GM23248 (cell line): Measurements from ENCODE around the gene POLN. TPM values are rescaled to one million over a fixed set of nuclear protein-coding genes. Genes with fewer than 3 reads are reported as not detected.

ENCODE experiments used
- DNase-seq: peaks from one replicate; pipeline ENCODE4 v3.0.0-alpha.2; 2015
- H2AFZ ChIP-seq: fragments of 200-600 bp; sonication (generic); 2 replicates; pipeline ENCODE4 v1.6.1; 2016; ENCODE audit warnings: antibody characterized with exemption
- H3F3A ChIP-seq: fragments of 200-600 bp; sonication (generic); 2 replicates; pipeline ENCODE4 v1.6.1; 2016; ENCODE audit warnings: mild to moderate bottlenecking, antibody characterized with exemption, mixed run types; ENCODE audit not compliant: insufficient read depth
- H3K27ac ChIP-seq: fragments of 200-600 bp; sonication (generic); 2 replicates; pipeline ENCODE4 v1.5.1; 2016; ENCODE audit warnings: mild to moderate bottlenecking
- H3K27me3 ChIP-seq: fragments of 200-600 bp; sonication (generic); replicated peaks from 2 replicates; pipeline ENCODE4 v1.6.1; 2016; ENCODE audit warnings: mild to moderate bottlenecking; ENCODE audit not compliant: insufficient read depth
- H3K36me3 ChIP-seq: fragments of 200-600 bp; sonication (generic); 2 replicates; pipeline ENCODE4 v1.6.1; 2016; ENCODE audit warnings: low read depth, mild to moderate bottlenecking
- H3K4me1 ChIP-seq: fragments of 200-600 bp; sonication (generic); 2 replicates; pipeline ENCODE4 v1.6.1; 2016; ENCODE audit warnings: mild to moderate bottlenecking; ENCODE audit not compliant: insufficient read depth
- H3K4me2 ChIP-seq: fragments of 200-600 bp; sonication (generic); one replicate; pipeline ENCODE4 v1.6.1; 2016; ENCODE audit warnings: mild to moderate bottlenecking; ENCODE audit not compliant: unreplicated experiment
- H3K4me3 ChIP-seq: fragments of 200-600 bp; sonication (generic); 2 replicates; pipeline ENCODE4 v1.5.1; 2016; ENCODE audit warnings: mild to moderate bottlenecking
- H3K79me2 ChIP-seq: fragments of 200-600 bp; sonication (generic); 2 replicates; pipeline ENCODE4 v1.6.1; 2016; ENCODE audit warnings: mild to moderate bottlenecking; ENCODE audit not compliant: insufficient read depth
- H3K9ac ChIP-seq: fragments of 200-600 bp; sonication (generic); 2 replicates; pipeline ENCODE4 v1.6.1; 2016; ENCODE audit warnings: mild to moderate bottlenecking
- H3K9me2 ChIP-seq: fragments of 200-600 bp; sonication (generic); 2 replicates; pipeline ENCODE4 v1.6.1; 2016; ENCODE audit warnings: mixed run types, mild to moderate bottlenecking, moderate library complexity; ENCODE audit not compliant: insufficient read depth
- H3K9me3 ChIP-seq: fragments of 200-600 bp; sonication (generic); one replicate; pipeline ENCODE4 v1.6.1; 2017; ENCODE audit warnings: low read depth
- H4K20me1 ChIP-seq: fragments of 200-600 bp; sonication (generic); 2 replicates; pipeline ENCODE4 v1.6.0; 2016; ENCODE audit not compliant: insufficient read depth
- EZH2 ChIP-seq: fragments of 200-600 bp; sonication (generic); IDR thresholded peaks from 2 replicates; pipeline ENCODE4 v1.6.1; 2018; ENCODE audit warnings: antibody characterized with exemption, mild to moderate bottlenecking; ENCODE audit not compliant: insufficient read depth, poor library complexity, severe bottlenecking
- EZH2phosphoT487 ChIP-seq: fragments of 200-600 bp; sonication (generic); IDR thresholded peaks from 2 replicates; pipeline ENCODE4 v1.6.1; 2018; ENCODE audit warnings: antibody characterized with exemption, moderate library complexity, mild to moderate bottlenecking, low read depth; ENCODE audit not compliant: insufficient read depth
- WGBS, 2 experiments: methylation state at CpG; one replicate each; pipeline ENCODE4 v1.1.6; 2015 to 2017; ENCODE audit warnings: low lambda C conversion rate in 2 of 2, low coverage in 1 of 2; ENCODE audit errors: missing lambda C conversion rate in 2 of 2; 5-methylcytosine and 5-hydroxymethylcytosine counted together
- in situ Hi-C: fragments of 300-500 bp; cut with MboI; formaldehyde crosslinking; loops from 2 replicates; pipeline ENCODE4 v1.15.0; 2020
- polyA plus RNA-seq: library from polyadenylated mRNA; unstranded; fragments of >200 nt; fragmentation: Nextera tagmentation; extraction: Ambion mirVana; gene quantifications from 2 replicates; pipeline ENCODE4 v1.2.1, GENCODE V29; 2016
- total RNA-seq: library from RNA; depleted of rRNA; stranded (reverse); fragments of >200 nt; shearing (Covaris generic); gene quantifications from 2 replicates; pipeline ENCODE4 v1.2.3, GENCODE V29; 2014

Gene POLN
- total and polyA plus RNA-seq, 2 experiments from 2014 or later: 1.6 to 3.9 TPM

DNA sequence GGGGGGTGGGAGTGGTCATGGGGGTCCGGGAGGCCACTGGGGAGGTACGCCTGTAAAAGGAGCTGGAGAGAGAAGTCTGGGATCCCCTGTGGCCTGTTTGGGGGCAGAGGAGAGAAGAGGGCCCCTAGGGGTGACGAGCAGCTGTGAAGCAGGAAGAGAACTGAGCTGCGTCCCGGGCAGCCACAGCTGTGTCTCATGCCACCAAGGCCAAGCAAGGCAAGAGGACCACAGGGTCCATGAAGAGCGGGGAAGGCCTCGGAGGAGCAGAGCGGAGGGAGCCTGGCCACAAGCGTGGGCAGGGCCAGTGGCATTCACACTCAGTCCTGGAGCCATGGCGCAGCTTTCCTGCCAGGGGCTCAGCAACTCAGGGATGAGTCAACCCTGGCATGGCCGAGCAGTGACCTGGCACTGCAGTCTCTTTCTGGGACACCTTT lies 196.4 kb downstream of the POLN start:
- no peaks in the 10 kb centered on the region for H3K9me3 ChIP-seq
- H3K4me1 ChIP-seq: no peaks in the 10 kb centered on the region
- no peak overlapping the region for H3K4me3 ChIP-seq
- peak; percentile 41 for DNase-seq
- no peaks in the 10 kb centered on the region for H4K20me1 ChIP-seq
- 75 to 82% methylated on average over 9 to 11 of the region's 11 CpGs for WGBS, 2 experiments
- TF ChIP-seq EZH2phosphoT487 (no peak), EZH2 (no peak)
- no peaks in the 10 kb centered on the region for H3K27me3 ChIP-seq
- H3K36me3 ChIP-seq: no peaks in the 10 kb centered on the region
- H3K27ac ChIP-seq: no peak overlapping the region
- no peaks in the 10 kb centered on the region for H3F3A ChIP-seq
- in situ Hi-C loops: no loop called here
- no peaks in the 10 kb centered on the region for H3K79me2 ChIP-seq
- no peak overlapping the region for H3K9ac ChIP-seq
- H3K4me2 ChIP-seq: no peak overlapping the region
- no peaks in the 10 kb centered on the region for H3K9me2 ChIP-seq
- H2AFZ ChIP-seq: no peak overlapping the region

DNA sequence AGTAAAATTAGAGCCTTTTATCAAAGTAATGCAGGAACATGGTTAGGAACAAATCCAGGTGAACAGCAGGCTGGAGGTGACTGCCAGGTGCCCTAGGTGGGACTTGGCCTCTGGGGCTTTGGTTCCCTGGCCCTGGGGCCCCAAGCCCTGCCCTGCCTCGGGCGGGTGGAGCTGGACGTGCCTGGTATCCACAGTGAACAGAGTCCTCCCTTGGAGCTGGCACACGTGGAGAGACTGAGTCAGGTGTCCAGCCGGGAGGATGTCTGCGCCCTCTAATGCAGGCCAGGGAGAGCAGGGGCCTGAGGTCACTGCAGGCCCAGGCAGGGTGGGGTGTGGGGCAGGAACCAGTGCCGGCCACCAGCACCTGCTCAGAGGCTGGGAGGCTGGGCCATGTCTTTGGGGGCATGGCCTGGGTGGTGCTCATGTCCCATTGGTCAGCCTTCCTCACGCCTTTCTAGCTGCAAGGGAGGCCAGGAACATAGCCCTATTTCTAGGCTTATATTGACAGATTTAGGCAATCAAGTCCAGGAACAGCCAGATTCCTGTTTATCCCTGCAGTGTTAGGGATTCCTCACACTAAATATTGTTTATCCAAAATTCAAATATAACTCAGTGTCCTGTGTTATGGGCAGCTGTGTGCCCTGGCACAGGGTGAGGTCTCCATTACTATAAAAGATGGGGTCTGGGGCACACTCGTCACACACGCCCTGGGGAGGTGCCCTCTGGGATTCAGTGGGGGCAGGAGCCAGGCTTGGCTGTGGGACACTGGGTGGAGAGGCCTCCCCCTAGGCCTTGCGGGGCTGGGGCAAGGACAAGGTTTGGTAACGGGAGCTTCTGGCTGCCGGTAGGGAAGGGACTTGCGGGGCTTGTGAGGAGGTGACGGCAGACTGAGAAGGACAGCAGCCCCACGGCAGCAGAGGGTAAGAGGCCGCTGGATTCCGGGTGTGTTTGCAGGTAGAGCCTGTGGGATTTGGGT lies 197.1 kb downstream of the POLN start:
- TF ChIP-seq EZH2 (no peak), EZH2phosphoT487 (no peak)
- no peak for DNase-seq
- Histone ChIP-seq H3K9me2 (no peaks in the 10 kb centered on the region), H3F3A (no peaks in the 10 kb centered on the region), H3K27ac (no peak overlapping the region), H2AFZ (no peak overlapping the region), H3K4me2 (no peak overlapping the region), H4K20me1 (no peaks in the 10 kb centered on the region), H3K27me3 (peaks cover 7% of the 10 kb centered on the region; the same call in 1 of the 2 replicates), H3K4me1 (no peaks in the 10 kb centered on the region), H3K9me3 (no peaks in the 10 kb centered on the region), H3K4me3 (no peak overlapping the region), H3K79me2 (no peaks in the 10 kb centered on the region), H3K36me3 (no peaks in the 10 kb centered on the region), H3K9ac (no peak overlapping the region)
- in situ Hi-C loops: no loop called here
- WGBS, 2 experiments: 88 to 90% methylated on average over 18 of the region's 18 CpGs

DNA sequence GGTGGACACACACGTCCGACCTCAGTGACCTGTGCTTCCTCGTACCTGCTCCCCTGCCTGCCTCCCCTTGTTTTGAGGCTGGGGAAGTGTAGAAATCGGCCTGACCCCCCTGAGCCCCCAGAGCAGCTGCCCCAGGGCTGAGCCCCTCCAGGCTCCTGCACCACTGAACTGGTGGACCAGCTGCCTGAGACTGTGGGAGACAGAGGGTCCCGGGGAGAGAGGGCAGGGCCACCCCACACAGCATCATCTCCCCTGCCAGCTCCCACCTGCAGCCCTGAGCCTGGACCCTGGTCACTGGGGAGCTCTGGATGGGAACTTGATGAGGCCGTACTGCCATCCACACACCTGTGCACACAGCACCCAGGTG lies 197.8 kb downstream of the POLN start:
- H3K4me2 ChIP-seq: no peak overlapping the region
- no peaks in the 10 kb centered on the region for H3K9me3 ChIP-seq
- in situ Hi-C loops: no loop called here
- H3K9ac ChIP-seq: no peak overlapping the region
- H3K36me3 ChIP-seq: no peaks in the 10 kb centered on the region
- peaks cover 8% of the 10 kb centered on the region; the same call in 1 of the 2 replicates for H3K27me3 ChIP-seq
- TF ChIP-seq EZH2phosphoT487 (no peak), EZH2 (no peak)
- no peak overlapping the region for H2AFZ ChIP-seq
- H3K4me3 ChIP-seq: no peak overlapping the region
- DNase-seq: no peak
- H3F3A ChIP-seq: no peaks in the 10 kb centered on the region
- H3K4me1 ChIP-seq: no peaks in the 10 kb centered on the region
- no peaks in the 10 kb centered on the region for H3K9me2 ChIP-seq
- H3K27ac ChIP-seq: no peak overlapping the region
- 89 to 96% methylated on average over 5 of the region's 6 CpGs for WGBS, 2 experiments
- H4K20me1 ChIP-seq: no peaks in the 10 kb centered on the region
- H3K79me2 ChIP-seq: no peaks in the 10 kb centered on the region

DNA sequence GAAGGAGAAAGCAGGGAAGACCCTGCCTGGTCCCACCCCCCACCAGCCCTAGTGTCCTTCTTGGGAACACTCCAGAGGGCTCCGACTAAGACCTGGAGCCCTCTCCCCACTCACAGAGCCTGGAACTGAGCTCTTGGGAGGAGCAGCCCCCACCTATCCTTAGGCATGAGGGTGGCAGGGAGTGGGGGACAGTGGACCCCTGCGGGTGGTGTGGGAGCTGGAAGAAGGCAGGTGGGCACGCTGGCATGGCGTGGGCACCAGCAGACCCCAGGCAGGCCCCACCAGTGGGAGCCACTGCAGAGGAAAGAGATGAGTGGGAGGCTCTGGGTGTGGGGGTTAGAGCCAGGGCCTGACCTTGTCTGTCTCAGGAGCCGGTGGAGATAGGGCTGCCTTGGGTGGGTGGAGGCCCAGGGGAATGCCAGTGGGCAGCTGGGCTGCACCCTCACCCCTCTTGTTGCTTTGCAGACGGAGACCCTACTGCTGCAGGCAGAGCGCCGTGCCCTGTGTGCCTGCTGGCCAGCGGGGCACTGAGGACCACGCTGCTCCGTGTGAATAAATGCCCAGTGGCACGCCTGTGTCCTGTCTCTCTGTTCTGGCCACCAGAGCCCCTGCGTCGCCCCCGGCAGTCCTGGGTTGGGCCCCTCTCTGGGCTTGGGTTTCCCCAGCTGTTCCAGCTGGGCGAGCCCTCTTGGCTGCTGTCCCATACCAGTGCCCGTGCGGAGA lies 198.4 kb downstream of the POLN start:
- Histone ChIP-seq H4K20me1 (no peaks in the 10 kb centered on the region), H3K36me3 (no peaks in the 10 kb centered on the region), H3K4me3 (no peak overlapping the region), H3K27me3 (peaks cover 8% of the 10 kb centered on the region; the same call in 1 of the 2 replicates), H3K79me2 (no peaks in the 10 kb centered on the region), H2AFZ (no peak overlapping the region), H3K9ac (no peak overlapping the region), H3F3A (no peaks in the 10 kb centered on the region), H3K9me3 (no peaks in the 10 kb centered on the region), H3K27ac (no peak overlapping the region), H3K4me1 (no peaks in the 10 kb centered on the region), H3K4me2 (no peak overlapping the region), H3K9me2 (no peaks in the 10 kb centered on the region)
- WGBS, 2 experiments: 93 to 94% methylated on average over 18 of the region's 18 CpGs
- no peak for DNase-seq
- in situ Hi-C loops: no loop called here
- TF ChIP-seq EZH2phosphoT487: no peak
- no peak for TF ChIP-seq EZH2
